A673 (cell line): ENCODE measurements around the gene UCP2. TPM values are rescaled to one million over a fixed set of nuclear protein-coding genes. Genes with fewer than 3 reads are reported as not detected.

ENCODE experiments used
- BruUV-seq: library from RNA; stranded (reverse); fragments of 400-500 nt; replicated peaks from 2 replicates; lab custom pipeline; 2021; lab: Mats Ljungman, UMichigan
- CTCF ChIA-PET: fragments of 300-600 bp; sonication (Branson Sonifier 250); formaldehyde crosslinking; loops from one replicate; lab custom pipeline; 2022; ENCODE audit warnings: antibody characterized with exemption; lab: Charles Lee
- POLR2A ChIA-PET: fragments of 300-600 bp; sonication (Branson Sonifier 250); formaldehyde crosslinking; loops from one replicate; lab custom pipeline; 2022; ENCODE audit warnings: antibody characterized with exemption; ENCODE audit not compliant: low non-redundant PET; lab: Charles Lee
- DNase-seq: peaks from one replicate; pipeline ENCODE4 v3.0.0-alpha.2; 2015; ENCODE audit warnings: low spot score
- H3K27ac ChIP-seq: fragments of 200-600 bp; sonication (generic); 2 replicates; pipeline ENCODE4 v1.5.1; 2016; ENCODE audit warnings: mixed run types, low read depth, mild to moderate bottlenecking, mixed read lengths, antibody characterized with exemption, low read length; ENCODE audit not compliant: poor library complexity, severe bottlenecking
- H3K27me3 ChIP-seq: fragments of 200-600 bp; sonication (generic); replicated peaks from 2 replicates; pipeline ENCODE4 v1.6.1; 2017; ENCODE audit warnings: mixed run types, low read depth, mild to moderate bottlenecking, mixed read lengths, antibody characterized with exemption, low read length; ENCODE audit not compliant: insufficient read depth, poor library complexity
- H3K36me3 ChIP-seq: fragments of 200-600 bp; sonication (generic); 2 replicates; pipeline ENCODE4 v1.6.1; 2016; ENCODE audit warnings: mixed run types, mild to moderate bottlenecking, mixed read lengths, antibody characterized with exemption, low read length; ENCODE audit not compliant: insufficient read depth, poor library complexity, severe bottlenecking
- H3K4me1 ChIP-seq: fragments of 200-600 bp; sonication (generic); 2 replicates; pipeline ENCODE4 v1.6.1; 2017; ENCODE audit warnings: mixed run types, mild to moderate bottlenecking, mixed read lengths, antibody characterized with exemption, low read length; ENCODE audit not compliant: insufficient read depth, poor library complexity, severe bottlenecking
- H3K4me3 ChIP-seq: fragments of 200-600 bp; sonication (generic); 2 replicates; pipeline ENCODE4 v1.5.1; 2016; ENCODE audit warnings: low read depth, mixed run types, mild to moderate bottlenecking, mixed read lengths, low read length; ENCODE audit not compliant: poor library complexity, severe bottlenecking
- H3K9me3 ChIP-seq: fragments of 200-600 bp; sonication (generic); 2 replicates; pipeline ENCODE4 v1.6.1; 2016; ENCODE audit warnings: mixed run types, low read depth, mild to moderate bottlenecking, mixed read lengths, antibody characterized with exemption, low read length; ENCODE audit not compliant: poor library complexity, severe bottlenecking
- EZH2 ChIP-seq: fragments of 200-600 bp; sonication (generic); IDR thresholded peaks from 2 replicates; pipeline ENCODE4 v1.6.1; 2017; ENCODE audit warnings: borderline replicate concordance, low read depth, mild to moderate bottlenecking, mixed read lengths, antibody characterized with exemption, low read length; ENCODE audit not compliant: poor library complexity, severe bottlenecking
- intact Hi-C: fragments of 100-400 bp; cut with micrococcal nuclease; formaldehyde crosslinking; loops from one replicate; pipeline ENCODE4 v1.10.0; 2022; ENCODE audit not compliant: unreplicated experiment
- total RNA-seq: library from RNA; stranded (reverse); gene quantifications from 2 replicates; pipeline ENCODE4 v1.2.3, GENCODE V29; 2021
- TF ChIP-seq, protein P1 (sequence below): fragments of 300-800, 200-600 bp; sonication (generic); conservative IDR thresholded peaks from 2 replicates; pipeline ENCODE4 v1.5.1; 2017; ENCODE audit warnings: low read depth, mild to moderate bottlenecking, antibody characterized with exemption, low read length, moderate library complexity, mixed read lengths

Gene UCP2
- total RNA-seq, 1 experiment from 2014 or later: 88.5 TPM

DNA sequence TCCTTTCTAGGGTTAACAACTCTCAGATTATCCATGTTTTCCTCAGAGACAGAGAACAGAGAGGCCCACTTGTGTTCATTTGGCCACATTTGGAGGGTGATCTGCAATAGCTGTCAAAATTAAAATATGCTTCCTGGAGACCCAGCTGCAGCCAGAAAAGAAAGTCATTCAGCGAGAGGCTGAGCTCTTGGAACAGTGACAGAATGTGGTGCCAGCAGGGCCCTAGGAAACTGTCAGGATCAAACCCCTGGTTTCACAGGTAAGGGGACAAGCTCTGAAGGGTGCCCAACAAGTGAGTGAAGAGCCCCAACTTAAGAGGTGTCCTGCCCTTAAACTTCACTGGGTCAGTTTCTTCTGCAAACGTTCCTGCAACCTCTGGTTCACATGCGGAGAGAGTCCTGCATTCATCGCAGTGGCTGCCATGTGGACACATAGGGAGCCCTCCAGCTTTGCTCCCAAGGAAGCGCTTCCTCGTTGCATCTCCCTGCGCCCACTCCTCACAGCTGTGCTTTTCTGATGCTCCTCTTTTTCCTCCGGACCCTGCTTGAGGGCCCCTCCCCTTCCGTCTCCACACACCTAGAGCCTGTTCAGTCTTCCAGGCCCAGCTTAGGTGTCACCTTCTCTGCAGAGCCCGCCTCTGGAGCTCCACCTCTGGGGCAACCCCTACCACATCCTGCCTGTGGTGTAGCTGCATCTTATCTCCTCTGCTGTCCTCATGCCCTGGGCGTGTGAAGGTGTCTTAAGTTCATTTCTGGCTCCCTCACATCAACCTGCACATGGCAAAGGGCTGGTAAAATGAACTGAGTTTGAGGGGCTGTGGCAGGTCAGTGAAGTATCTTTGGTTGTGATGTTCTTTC lies 22.3 kb upstream of the UCP2 start:
- Histone ChIP-seq H3K27me3 (no peaks in the 10 kb centered on the region), H3K27ac (no peak overlapping the region), H3K36me3 (no peaks in the 10 kb centered on the region), H3K4me1 (peaks cover 6% of the 10 kb centered on the region), H3K9me3 (no peaks in the 10 kb centered on the region), H3K4me3 (no peak overlapping the region)
- DNase-seq: no peak
- BruUV-seq: no TSS peak
- CTCF ChIA-PET: no interaction called here
- intact Hi-C loops: no loop called here
- no peak for TF ChIP-seq EZH2
- TF ChIP-seq, protein P1, sequence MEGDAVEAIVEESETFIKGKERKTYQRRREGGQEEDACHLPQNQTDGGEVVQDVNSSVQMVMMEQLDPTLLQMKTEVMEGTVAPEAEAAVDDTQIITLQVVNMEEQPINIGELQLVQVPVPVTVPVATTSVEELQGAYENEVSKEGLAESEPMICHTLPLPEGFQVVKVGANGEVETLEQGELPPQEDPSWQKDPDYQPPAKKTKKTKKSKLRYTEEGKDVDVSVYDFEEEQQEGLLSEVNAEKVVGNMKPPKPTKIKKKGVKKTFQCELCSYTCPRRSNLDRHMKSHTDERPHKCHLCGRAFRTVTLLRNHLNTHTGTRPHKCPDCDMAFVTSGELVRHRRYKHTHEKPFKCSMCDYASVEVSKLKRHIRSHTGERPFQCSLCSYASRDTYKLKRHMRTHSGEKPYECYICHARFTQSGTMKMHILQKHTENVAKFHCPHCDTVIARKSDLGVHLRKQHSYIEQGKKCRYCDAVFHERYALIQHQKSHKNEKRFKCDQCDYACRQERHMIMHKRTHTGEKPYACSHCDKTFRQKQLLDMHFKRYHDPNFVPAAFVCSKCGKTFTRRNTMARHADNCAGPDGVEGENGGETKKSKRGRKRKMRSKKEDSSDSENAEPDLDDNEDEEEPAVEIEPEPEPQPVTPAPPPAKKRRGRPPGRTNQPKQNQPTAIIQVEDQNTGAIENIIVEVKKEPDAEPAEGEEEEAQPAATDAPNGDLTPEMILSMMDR: no peak
- POLR2A ChIA-PET: no interaction called here

DNA sequence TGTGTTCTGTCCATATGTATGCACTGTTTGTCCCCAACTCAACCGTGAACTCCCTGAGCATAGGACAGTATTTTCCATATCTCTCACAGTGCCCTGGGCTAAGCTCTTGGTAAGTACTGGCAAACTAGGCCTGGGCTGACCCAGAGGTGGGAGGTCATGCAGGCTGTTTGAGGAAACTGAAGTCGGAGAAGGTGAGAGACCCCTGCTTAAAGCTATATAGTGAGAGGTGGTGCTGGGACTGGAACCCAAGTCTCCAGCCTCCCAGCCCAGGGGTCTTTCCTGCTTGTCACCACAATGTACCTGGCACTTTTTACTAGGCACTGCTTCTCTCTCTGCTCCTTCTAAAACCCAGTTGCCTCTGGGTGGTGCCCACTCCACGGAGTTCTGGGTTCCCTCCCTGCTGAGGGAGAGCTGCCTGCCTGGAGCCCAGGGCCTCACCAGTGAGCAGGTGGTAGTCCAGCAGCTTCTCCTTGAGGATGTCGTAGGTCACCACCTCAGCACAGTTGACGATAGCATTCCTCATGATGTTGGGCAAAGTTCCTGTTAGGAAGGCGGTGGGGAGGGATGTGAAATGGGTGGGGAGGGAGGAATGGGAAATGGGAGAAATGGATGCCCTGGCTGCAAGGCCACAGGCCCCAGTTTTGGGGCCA lies 21.5 kb upstream of the UCP2 start:
- peaks cover 6% of the 10 kb centered on the region for H3K4me1 ChIP-seq
- intact Hi-C loops: no loop called here
- no peak for TF ChIP-seq EZH2
- TF ChIP-seq, protein P1: no peak
- ChIA-PET CTCF (no interaction called here), POLR2A (no interaction called here)
- no peak for DNase-seq
- H3K27ac ChIP-seq: no peak overlapping the region
- no peaks in the 10 kb centered on the region for H3K36me3 ChIP-seq
- BruUV-seq: no TSS peak
- H3K4me3 ChIP-seq: no peak overlapping the region
- H3K27me3 ChIP-seq: no peaks in the 10 kb centered on the region
- H3K9me3 ChIP-seq: no peaks in the 10 kb centered on the region

DNA sequence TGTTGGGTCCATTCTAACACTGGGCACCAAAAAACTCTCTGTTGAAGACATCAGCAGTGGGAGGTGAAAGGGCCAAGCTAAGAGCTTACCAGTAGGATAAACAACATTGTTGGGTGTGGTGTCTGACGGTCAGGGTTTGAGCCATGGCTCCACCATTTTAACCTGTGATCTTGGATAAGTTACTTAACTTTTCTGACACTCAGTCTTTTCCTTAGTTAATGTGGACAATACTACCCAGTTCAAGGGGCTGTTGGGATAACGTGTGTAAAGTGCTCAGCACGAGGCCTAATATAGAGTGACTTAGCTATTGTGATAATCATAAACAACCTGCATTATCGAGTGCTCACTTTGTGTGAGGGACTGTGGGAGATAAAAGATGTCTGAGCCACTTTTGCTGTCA lies 20.2 kb upstream of the UCP2 start:
- TF ChIP-seq, protein P1: no peak
- no peak for TF ChIP-seq EZH2
- H3K27ac ChIP-seq: no peak overlapping the region
- no peaks in the 10 kb centered on the region for H3K9me3 ChIP-seq
- no peaks in the 10 kb centered on the region for H3K36me3 ChIP-seq
- no peak overlapping the region for H3K4me3 ChIP-seq
- BruUV-seq: no TSS peak
- no peaks in the 10 kb centered on the region for H3K27me3 ChIP-seq
- intact Hi-C loops: no loop called here
- ChIA-PET POLR2A (no interaction called here), CTCF (no interaction called here)
- H3K4me1 ChIP-seq: peaks cover 6% of the 10 kb centered on the region
- DNase-seq: no peak
